HAP-1 (cell line): ENCODE data around the gene CEP131.

ENCODE experiments used
- DNase-seq, 2 experiments: peaks; one replicate each; pipeline ENCODE4 v3.0.0-alpha.2; 2016 to 2020; ENCODE audit warnings: low spot score in 2 of 2
- H3K27me3 ChIP-seq: fragments of 250-450 bp; sonication (Bioruptor Pico); 2 replicates; pipeline ENCODE4 v1.5.1; 2020; ENCODE audit warnings: low read depth, mild to moderate bottlenecking, moderate library complexity
- H3K36me3 ChIP-seq: fragments of 250-450 bp; sonication (Bioruptor Pico); replicated peaks from 2 replicates; pipeline ENCODE4 v1.5.1; 2020; ENCODE audit warnings: mild to moderate bottlenecking
- H3K4me1 ChIP-seq: fragments of 250-450 bp; sonication (Bioruptor Pico); 2 replicates; pipeline ENCODE4 v1.5.1; 2020; ENCODE audit warnings: mild to moderate bottlenecking
- H3K4me3 ChIP-seq: fragments of 250-450 bp; sonication (Bioruptor Pico); 2 replicates; pipeline ENCODE4 v1.5.1; 2020; ENCODE audit warnings: mild to moderate bottlenecking, moderate library complexity
- H3K9me3 ChIP-seq: fragments of 250-450 bp; sonication (Bioruptor Pico); 2 replicates; pipeline ENCODE4 v1.5.1; 2020; ENCODE audit warnings: mild to moderate bottlenecking, moderate library complexity
- in situ Hi-C: fragments of 300-500 bp; cut with MboI; formaldehyde crosslinking; loops from 3 replicates; pipeline ENCODE4 v1.14.3; 2020; ENCODE audit warnings: low sequenced_read_pairs, inconsistent platforms, mixed read lengths

CEP131 gene

GRCh38 chr17:81202318-81202717 is 20.4 kb downstream of the CEP131 start:
- H3K4me1 ChIP-seq, result no peaks in the 10 kb centered on the region
- H3K27me3 ChIP-seq, result no peaks in the 10 kb centered on the region
- no peaks in the 10 kb centered on the region for H3K9me3 ChIP-seq
- in situ Hi-C loops, result no loop called here
- no peak for DNase-seq
- H3K4me3 ChIP-seq, result no peak overlapping the region
- peaks cover 2% of the 10 kb centered on the region; the same call in 1 of the 2 replicates for H3K36me3 ChIP-seq

GRCh38 chr17:81200695-81201580 is 21.8 kb downstream of the CEP131 start:
- DNase-seq, result peak; percentile 52 to 72

GRCh38 chr17:81200201-81200600 is 22.6 kb downstream of the CEP131 start:
- H3K27me3 ChIP-seq, result no peaks in the 10 kb centered on the region
- in situ Hi-C loops, result no loop called here
- no peak for DNase-seq
- H3K4me3 ChIP-seq, result no peak overlapping the region
- H3K4me1 ChIP-seq, result no peaks in the 10 kb centered on the region
- H3K9me3 ChIP-seq, result no peaks in the 10 kb centered on the region
- H3K36me3 ChIP-seq, result peaks cover 9% of the 10 kb centered on the region

More at GRCh38 chr17:81200695-81201580, 21.8 kb downstream of the CEP131 start:
- in situ Hi-C loops, result no loop called here
- Histone ChIP-seq H3K4me3 (no peak overlapping the region), H3K36me3 (peaks cover 5% of the 10 kb centered on the region; the same call in 1 of the 2 replicates), H3K27me3 (no peaks in the 10 kb centered on the region), H3K4me1 (no peaks in the 10 kb centered on the region), H3K9me3 (no peaks in the 10 kb centered on the region)

- Histone ChIP-seq H3K4me3 (no peak overlapping the region), H3K27me3 (no peaks in the 10 kb centered on the region), H3K36me3 (peaks cover 15% of the 10 kb centered on the region), H3K4me1 (no peaks in the 10 kb centered on the region), H3K9me3 (no peaks in the 10 kb centered on the region)
- DNase-seq, result no peak
- in situ Hi-C loops, result no loop called here
These were observed 23.3 kb downstream of the CEP131 start for GRCh38 chr17:81199482-81199830.

- Histone ChIP-seq H3K27me3 (no peaks in the 10 kb centered on the region), H3K36me3 (peaks cover 16% of the 10 kb centered on the region), H3K9me3 (no peaks in the 10 kb centered on the region), H3K4me1 (no peaks in the 10 kb centered on the region), H3K4me3 (no peak overlapping the region)
- in situ Hi-C loops, result no loop called here
- no peak for DNase-seq
These were observed 23.8 kb downstream of the CEP131 start for GRCh38 chr17:81198826-81199481.

GRCh38 chr17:81197831-81198490 is 24.8 kb downstream of the CEP131 start:
- no peaks in the 10 kb centered on the region for H3K9me3 ChIP-seq

GRCh38 chr17:81197409-81197795 is 25.4 kb downstream of the CEP131 start:
- H3K9me3 ChIP-seq, result no peaks in the 10 kb centered on the region
- in situ Hi-C loops, result no loop called here
- no peaks in the 10 kb centered on the region for H3K27me3 ChIP-seq
- DNase-seq, result no peak
- peaks cover 16% of the 10 kb centered on the region for H3K36me3 ChIP-seq
- no peak overlapping the region for H3K4me3 ChIP-seq
- H3K4me1 ChIP-seq, result no peaks in the 10 kb centered on the region

More at GRCh38 chr17:81197831-81198490, 24.8 kb downstream of the CEP131 start:
- in situ Hi-C loops, result no loop called here
- Histone ChIP-seq H3K36me3 (peaks cover 16% of the 10 kb centered on the region), H3K4me1 (no peaks in the 10 kb centered on the region), H3K4me3 (no peak overlapping the region), H3K27me3 (no peaks in the 10 kb centered on the region)
- no peak for DNase-seq

- Histone ChIP-seq H3K4me3 (no peak overlapping the region), H3K36me3 (peaks cover 16% of the 10 kb centered on the region), H3K27me3 (no peaks in the 10 kb centered on the region), H3K4me1 (no peaks in the 10 kb centered on the region), H3K9me3 (no peaks in the 10 kb centered on the region)
- no peak for DNase-seq
- in situ Hi-C loops, result no loop called here
These were observed 26.0 kb downstream of the CEP131 start for GRCh38 chr17:81196505-81197408.

- in situ Hi-C loops, result no loop called here
- Histone ChIP-seq H3K4me1 (no peaks in the 10 kb centered on the region), H3K36me3 (peaks cover 16% of the 10 kb centered on the region)
These were observed 26.7 kb downstream of the CEP131 start for GRCh38 chr17:81195941-81196495.

GRCh38 chr17:81194941-81195901 is 27.5 kb downstream of the CEP131 start:
- H3K27me3 ChIP-seq, result no peaks in the 10 kb centered on the region
- in situ Hi-C loops, result no loop called here
- H3K36me3 ChIP-seq, result peaks cover 16% of the 10 kb centered on the region
- DNase-seq, result no peak
- H3K9me3 ChIP-seq, result no peaks in the 10 kb centered on the region
- H3K4me3 ChIP-seq, result no peak overlapping the region
- no peaks in the 10 kb centered on the region for H3K4me1 ChIP-seq

More at GRCh38 chr17:81195941-81196495, 26.7 kb downstream of the CEP131 start:
- Histone ChIP-seq H3K27me3 (no peaks in the 10 kb centered on the region), H3K4me3 (no peak overlapping the region), H3K9me3 (no peaks in the 10 kb centered on the region)
- DNase-seq, result no peak

- no peak for DNase-seq
- no peaks in the 10 kb centered on the region for H3K4me1 ChIP-seq
- in situ Hi-C loops, result no loop called here
These were observed 28.5 kb downstream of the CEP131 start for GRCh38 chr17:81194225-81194760.

More at GRCh38 chr17:81194225-81194760, 28.5 kb downstream of the CEP131 start:
- Histone ChIP-seq H3K36me3 (peaks cover 17% of the 10 kb centered on the region), H3K4me3 (no peak overlapping the region), H3K9me3 (no peaks in the 10 kb centered on the region), H3K27me3 (no peaks in the 10 kb centered on the region)
